IPS-20b (cell line): Measurements from ENCODE around the gene CASR.

Experiments used
- H3K27ac ChIP-seq: one replicate; pipeline ENCODE4 v1.5.1; 2013; ENCODE audit warnings: low read length
- H3K27me3 ChIP-seq: 2 replicates; pipeline ENCODE4 v1.6.1; 2013; ENCODE audit warnings: mild to moderate bottlenecking, low read length, inconsistent platforms; ENCODE audit not compliant: insufficient read depth
- H3K36me3 ChIP-seq: 2 replicates; pipeline ENCODE4 v1.6.1; 2013; ENCODE audit warnings: low read depth, mild to moderate bottlenecking, inconsistent platforms, low read length, moderate library complexity; ENCODE audit not compliant: insufficient read depth
- H3K4me1 ChIP-seq: 2 replicates; pipeline ENCODE4 v1.6.1; 2013; ENCODE audit warnings: mild to moderate bottlenecking, control low read depth, inconsistent platforms, low read length, moderate library complexity; ENCODE audit not compliant: insufficient read depth
- H3K4me3 ChIP-seq: 2 replicates; pipeline ENCODE4 v1.5.1; 2013; ENCODE audit warnings: mild to moderate bottlenecking, low read length, inconsistent platforms
- H3K9ac ChIP-seq: 2 replicates; pipeline ENCODE4 v1.6.1; 2013; ENCODE audit warnings: low read depth, mild to moderate bottlenecking, inconsistent platforms, low read length, moderate library complexity
- H3K9me3 ChIP-seq: 2 replicates; pipeline ENCODE4 v1.6.1; 2013; ENCODE audit warnings: mild to moderate bottlenecking, low read depth, low read length, inconsistent platforms; ENCODE audit not compliant: insufficient read depth

CASR gene

GRCh38 chr3:122265957-122266356 is 82.5 kb downstream of the CASR start:
- Histone ChIP-seq H3K4me1 (no peaks in the 10 kb centered on the region), H3K27me3 (no peaks in the 10 kb centered on the region)

GRCh38 chr3:122268257-122269024 is 85.0 kb downstream of the CASR start:
- H3K4me3 ChIP-seq, result no peak overlapping the region
- H3K9ac ChIP-seq, result no peak overlapping the region
- no peaks in the 10 kb centered on the region for H3K4me1 ChIP-seq
- no peaks in the 10 kb centered on the region for H3K36me3 ChIP-seq
- H3K27me3 ChIP-seq, result no peaks in the 10 kb centered on the region
- no peaks in the 10 kb centered on the region for H3K9me3 ChIP-seq
- no peak overlapping the region for H3K27ac ChIP-seq

More at GRCh38 chr3:122265957-122266356, 82.5 kb downstream of the CASR start:
- no peaks in the 10 kb centered on the region for H3K9me3 ChIP-seq
- H3K27ac ChIP-seq, result no peak overlapping the region
- no peaks in the 10 kb centered on the region for H3K36me3 ChIP-seq
- no peak overlapping the region for H3K4me3 ChIP-seq
- no peak overlapping the region for H3K9ac ChIP-seq

GRCh38 chr3:122269045-122269444 is 85.6 kb downstream of the CASR start:
- no peaks in the 10 kb centered on the region for H3K9me3 ChIP-seq
- H3K4me1 ChIP-seq, result no peaks in the 10 kb centered on the region
- H3K9ac ChIP-seq, result no peak overlapping the region
- no peak overlapping the region for H3K27ac ChIP-seq
- no peak overlapping the region for H3K4me3 ChIP-seq
- H3K27me3 ChIP-seq, result no peaks in the 10 kb centered on the region
- no peaks in the 10 kb centered on the region for H3K36me3 ChIP-seq

GRCh38 chr3:122271246-122271898 is 87.9 kb downstream of the CASR start:
- no peak overlapping the region for H3K9ac ChIP-seq
- H3K27me3 ChIP-seq, result no peaks in the 10 kb centered on the region
- H3K4me1 ChIP-seq, result no peaks in the 10 kb centered on the region
- H3K9me3 ChIP-seq, result no peaks in the 10 kb centered on the region
- no peaks in the 10 kb centered on the region for H3K36me3 ChIP-seq
- H3K27ac ChIP-seq, result no peak overlapping the region
- no peak overlapping the region for H3K4me3 ChIP-seq

GRCh38 chr3:122272879-122273278 is 89.4 kb downstream of the CASR start:
- Histone ChIP-seq H3K9ac (no peak overlapping the region), H3K4me1 (no peaks in the 10 kb centered on the region), H3K4me3 (no peak overlapping the region), H3K27ac (no peak overlapping the region), H3K36me3 (no peaks in the 10 kb centered on the region), H3K9me3 (no peaks in the 10 kb centered on the region), H3K27me3 (no peaks in the 10 kb centered on the region)

GRCh38 chr3:122273498-122273897 is 90.0 kb downstream of the CASR start:
- Histone ChIP-seq H3K9ac (no peak overlapping the region), H3K4me1 (no peaks in the 10 kb centered on the region), H3K4me3 (no peak overlapping the region), H3K27ac (no peak overlapping the region), H3K9me3 (no peaks in the 10 kb centered on the region), H3K27me3 (no peaks in the 10 kb centered on the region), H3K36me3 (no peaks in the 10 kb centered on the region)

GRCh38 chr3:122281891-122282290 is 98.4 kb downstream of the CASR start:
- Histone ChIP-seq H3K4me1 (no peaks in the 10 kb centered on the region), H3K4me3 (no peak overlapping the region), H3K9ac (no peak overlapping the region), H3K9me3 (no peaks in the 10 kb centered on the region; the same call in 1 of the 2 replicates), H3K36me3 (no peaks in the 10 kb centered on the region), H3K27me3 (no peaks in the 10 kb centered on the region; the same call in 1 of the 2 replicates), H3K27ac (no peak overlapping the region)

GRCh38 chr3:122283796-122284445 is 100.5 kb downstream of the CASR start:
- no peak overlapping the region for H3K4me3 ChIP-seq
- H3K4me1 ChIP-seq, result no peaks in the 10 kb centered on the region
- H3K9ac ChIP-seq, result no peak overlapping the region
- no peaks in the 10 kb centered on the region for H3K36me3 ChIP-seq
- no peak overlapping the region for H3K27ac ChIP-seq
- H3K9me3 ChIP-seq, result no peaks in the 10 kb centered on the region; the same call in 1 of the 2 replicates
- no peaks in the 10 kb centered on the region; the same call in 1 of the 2 replicates for H3K27me3 ChIP-seq

- no peaks in the 10 kb centered on the region for H3K36me3 ChIP-seq
- no peaks in the 10 kb centered on the region for H3K4me1 ChIP-seq
- no peak overlapping the region for H3K4me3 ChIP-seq
- no peak overlapping the region for H3K27ac ChIP-seq
- no peaks in the 10 kb centered on the region; the same call in 1 of the 2 replicates for H3K27me3 ChIP-seq
- H3K9me3 ChIP-seq, result no peaks in the 10 kb centered on the region; the same call in 1 of the 2 replicates
- no peak overlapping the region for H3K9ac ChIP-seq
Measured at GRCh38 chr3:122284486-122284885, 101.0 kb downstream of the CASR start.

- Histone ChIP-seq H3K27ac (no peak overlapping the region), H3K4me3 (no peak overlapping the region)
Measured at GRCh38 chr3:122294359-122294758, 110.9 kb downstream of the CASR start.

GRCh38 chr3:122295266-122296062 is 112.0 kb downstream of the CASR start:
- Histone ChIP-seq H3K4me3 (no peak overlapping the region), H3K9ac (no peak overlapping the region), H3K4me1 (no peaks in the 10 kb centered on the region), H3K36me3 (no peaks in the 10 kb centered on the region), H3K9me3 (no peaks in the 10 kb centered on the region), H3K27me3 (no peaks in the 10 kb centered on the region), H3K27ac (no peak overlapping the region)

More at GRCh38 chr3:122294359-122294758, 110.9 kb downstream of the CASR start:
- Histone ChIP-seq H3K9me3 (no peaks in the 10 kb centered on the region), H3K4me1 (no peaks in the 10 kb centered on the region), H3K36me3 (no peaks in the 10 kb centered on the region), H3K9ac (no peak overlapping the region), H3K27me3 (no peaks in the 10 kb centered on the region)
